Endothelial cell of hepatic sinusoid (primary cell): ENCODE measurements around the gene AUTS2.

Source experiments
- in situ Hi-C: cut with HindIII; loops from 2 replicates; pipeline ENCODE4 v1.10.0; 2017; ENCODE audit warnings: low sequenced_read_pairs

AUTS2 gene

DNA sequence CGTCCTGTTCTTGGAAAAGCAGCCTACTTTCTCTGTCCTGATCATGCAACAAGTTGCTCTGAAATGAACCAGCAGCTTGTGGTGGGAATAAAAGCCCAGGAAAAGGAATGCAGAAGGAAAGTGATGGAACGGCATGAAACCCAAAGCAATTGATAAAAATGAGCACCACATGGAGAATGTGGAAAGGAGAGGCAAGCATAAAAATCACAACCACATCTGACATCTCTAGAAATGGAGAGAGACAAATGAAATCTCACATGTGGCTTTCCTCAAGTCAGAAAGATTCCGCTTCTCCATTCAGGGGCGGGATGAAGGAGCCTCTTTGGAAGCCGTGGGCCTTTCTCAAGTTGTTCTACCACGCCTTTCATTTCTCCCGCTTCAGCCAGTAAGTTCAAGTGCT, 902.0 kb downstream of the AUTS2 start:
- in situ Hi-C loops = loop anchor here (5.0 kb wide), 1 partner anchor 62 kb away; no protein-coding TSS in a partner anchor

DNA sequence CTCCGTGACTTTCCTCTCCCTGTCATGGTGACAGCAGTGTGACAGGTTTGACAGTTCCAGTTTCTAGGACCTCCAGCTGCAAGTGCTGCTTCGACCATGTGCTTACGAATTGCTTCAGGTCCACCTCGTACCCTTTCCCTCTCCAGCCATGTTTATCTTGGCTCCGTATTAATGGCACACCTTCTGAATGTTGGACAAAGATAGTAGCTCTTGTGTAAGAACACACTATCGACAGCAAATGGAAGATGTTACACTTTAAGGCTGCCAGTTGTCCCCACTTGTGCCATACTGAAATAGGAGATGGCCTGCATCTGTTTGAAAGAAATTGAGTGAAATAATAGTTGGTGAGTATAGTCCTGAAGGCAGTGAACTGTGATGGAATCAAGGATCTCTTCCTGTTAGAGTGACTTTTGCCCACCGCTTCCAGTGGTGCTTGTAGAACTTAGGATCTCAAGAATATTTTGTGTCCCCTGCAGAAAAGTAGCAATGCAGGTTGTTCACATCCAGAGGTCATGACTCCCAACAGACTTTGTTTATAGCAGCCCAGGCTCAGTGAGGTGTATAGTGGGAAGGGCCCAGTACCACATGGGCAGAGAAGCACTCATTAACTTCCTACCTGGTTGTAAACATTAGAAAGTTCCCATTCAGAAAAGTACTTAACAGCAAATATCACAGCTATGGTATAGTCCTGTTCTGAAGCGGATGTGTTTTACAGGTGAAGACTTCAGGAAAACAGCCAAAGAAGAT, 904.0 kb downstream of the AUTS2 start:
- in situ Hi-C loops = loop anchor here (5.0 kb wide), 1 partner anchor 60 kb away; no protein-coding TSS in a partner anchor

DNA sequence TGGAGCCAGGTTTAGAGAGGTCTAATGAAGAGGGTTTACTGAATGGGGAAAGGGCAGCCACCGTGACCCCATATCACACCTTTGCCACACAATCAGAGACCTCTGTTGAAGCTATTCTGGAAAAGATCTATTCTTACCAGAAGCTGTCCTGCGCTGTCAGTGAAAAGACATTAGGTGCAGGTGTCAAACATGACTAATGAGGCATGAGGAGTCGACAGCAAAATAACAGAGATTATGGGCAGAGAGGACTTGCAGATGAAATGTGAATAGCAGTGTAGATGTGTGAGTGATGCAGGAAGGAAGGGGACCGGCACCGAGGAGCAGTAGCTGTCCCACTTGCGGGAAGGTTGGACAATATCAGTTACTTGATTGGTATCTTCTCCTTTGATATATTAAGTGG, 906.0 kb downstream of the AUTS2 start:
- in situ Hi-C loops = loop anchor here (5.0 kb wide), 1 partner anchor 58 kb away; no protein-coding TSS in a partner anchor

GRCh38 chr7:70505468-70505867, 907.2 kb downstream of the AUTS2 start:
- in situ Hi-C loops = no loop called here

GRCh38 chr7:70505886-70506285, 907.6 kb downstream of the AUTS2 start:
- in situ Hi-C loops = no loop called here

DNA sequence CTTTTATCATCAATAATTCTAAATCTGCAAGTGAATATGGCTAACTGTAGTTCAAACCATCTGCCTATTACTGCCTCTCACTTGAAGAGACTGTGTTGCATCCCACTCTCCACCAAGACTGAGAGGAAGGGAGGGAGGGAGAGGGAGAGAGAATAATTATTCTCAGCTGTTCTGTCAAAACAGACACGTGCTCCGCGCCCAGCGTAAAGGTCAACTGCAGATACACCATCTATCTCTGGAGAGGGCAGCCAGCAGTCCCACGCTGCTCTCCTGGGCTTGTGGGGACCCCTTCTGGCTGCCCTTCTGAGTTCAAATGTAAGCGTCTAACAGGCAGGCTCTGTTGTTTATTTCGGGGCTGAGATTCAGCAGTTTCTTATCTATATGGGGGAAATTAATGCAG, 908.2 kb downstream of the AUTS2 start:
- in situ Hi-C loops = no loop called here

DNA sequence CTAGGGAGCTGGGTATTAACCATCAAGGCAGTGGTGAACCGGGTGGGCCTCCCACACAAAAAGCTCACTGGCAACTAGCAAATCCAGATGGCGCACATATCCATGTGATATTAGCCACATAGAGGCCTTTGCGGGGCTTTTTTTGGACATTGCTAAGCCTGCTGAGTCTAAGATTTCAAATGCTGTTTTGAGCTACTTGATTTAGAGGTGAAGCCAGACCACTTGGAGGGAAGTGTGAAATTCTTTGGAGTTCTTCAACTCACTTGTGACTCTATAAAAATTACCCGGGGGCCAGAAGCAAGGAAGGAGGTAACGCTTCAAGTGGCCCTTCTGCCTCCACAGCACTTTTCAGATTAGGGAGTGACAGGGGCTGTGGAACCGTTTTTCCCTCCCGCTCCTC, 913.9 kb downstream of the AUTS2 start:
- in situ Hi-C loops = no loop called here

DNA sequence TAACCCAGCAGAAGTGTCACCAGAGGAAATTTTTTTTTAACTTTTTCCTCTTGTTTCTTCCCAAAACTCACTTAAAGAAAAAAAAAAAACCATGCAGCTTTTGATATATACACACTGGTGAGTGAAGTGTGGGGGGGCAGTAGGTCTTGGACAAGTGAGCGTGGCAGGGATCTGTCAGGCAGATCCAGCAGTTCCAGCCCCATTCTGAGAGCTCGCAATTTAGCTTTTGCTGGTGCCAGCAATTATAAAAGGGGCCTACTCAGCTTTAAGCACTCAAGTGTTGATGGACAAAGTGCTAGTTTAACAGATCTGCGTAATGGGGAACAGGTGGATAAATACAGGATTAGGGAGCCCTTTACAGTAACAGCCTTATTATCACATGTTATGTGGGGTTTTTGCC, 914.5 kb downstream of the AUTS2 start:
- in situ Hi-C loops = no loop called here

DNA sequence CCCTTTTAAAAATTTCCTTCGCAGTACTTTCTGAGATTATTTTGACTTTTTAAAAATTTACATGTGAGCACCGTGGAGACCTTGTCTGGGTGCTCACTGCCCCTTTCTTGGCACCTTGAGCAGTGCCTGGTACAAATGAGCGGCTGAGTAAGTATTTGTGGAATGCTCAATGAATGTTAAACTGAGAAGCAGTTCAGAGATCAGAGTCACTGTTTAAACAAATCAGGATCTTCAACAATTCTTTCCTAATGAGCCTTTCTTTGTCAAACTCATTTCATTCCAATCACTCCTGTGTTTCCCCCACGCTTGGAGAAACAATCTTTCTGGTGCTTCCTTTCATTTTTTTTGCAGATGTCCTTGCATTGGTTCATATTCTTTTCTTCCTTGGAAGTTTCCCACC, 922.3 kb downstream of the AUTS2 start:
- in situ Hi-C loops = no loop called here

DNA sequence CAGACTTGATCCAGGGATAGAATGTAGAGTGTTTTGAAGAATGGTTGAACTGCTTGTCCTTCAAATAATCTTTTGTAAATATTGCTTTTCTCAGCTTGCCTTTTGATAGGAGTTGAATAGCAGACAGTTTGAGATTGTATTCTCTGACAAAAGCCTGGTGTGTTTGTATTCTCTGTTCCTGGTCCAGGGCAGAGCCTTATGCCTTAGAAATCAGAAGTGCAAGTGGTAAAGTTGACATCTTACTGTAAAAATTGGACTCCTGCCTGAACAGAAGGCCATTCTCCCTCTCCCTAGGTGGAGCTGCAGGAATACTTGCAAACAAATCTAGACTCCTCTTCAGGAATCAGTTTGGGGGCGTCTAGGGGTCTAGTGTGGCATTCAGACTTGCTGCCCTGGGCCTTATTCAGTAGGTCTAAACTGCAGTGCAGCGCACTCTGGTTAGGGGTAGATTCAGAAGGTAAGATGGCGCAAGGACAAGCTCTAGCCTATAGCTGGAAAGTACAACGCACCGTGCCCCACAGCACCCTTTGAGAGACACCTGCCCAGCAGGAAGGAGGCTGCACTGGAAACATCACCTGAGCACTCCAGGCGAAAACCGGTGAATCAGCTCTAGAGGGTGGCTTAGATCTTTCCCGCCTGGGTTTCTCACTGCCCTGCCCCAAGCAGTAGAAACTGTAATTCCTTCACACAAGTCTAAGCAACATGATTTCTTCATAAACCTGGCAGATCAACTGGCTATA, 925.1 kb downstream of the AUTS2 start:
- in situ Hi-C loops = no loop called here

GRCh38 chr7:70523989-70524351, 925.7 kb downstream of the AUTS2 start:
- in situ Hi-C loops = no loop called here

GRCh38 chr7:70525991-70526390, 927.7 kb downstream of the AUTS2 start:
- in situ Hi-C loops = no loop called here

GRCh38 chr7:70527520-70528115, 929.3 kb downstream of the AUTS2 start:
- in situ Hi-C loops = no loop called here

GRCh38 chr7:70529436-70529835, 931.2 kb downstream of the AUTS2 start:
- in situ Hi-C loops = no loop called here

GRCh38 chr7:70529914-70530585, 931.8 kb downstream of the AUTS2 start:
- in situ Hi-C loops = loop anchor here (5.0 kb wide), 1 partner anchor 57 kb away; no protein-coding TSS in a partner anchor

DNA sequence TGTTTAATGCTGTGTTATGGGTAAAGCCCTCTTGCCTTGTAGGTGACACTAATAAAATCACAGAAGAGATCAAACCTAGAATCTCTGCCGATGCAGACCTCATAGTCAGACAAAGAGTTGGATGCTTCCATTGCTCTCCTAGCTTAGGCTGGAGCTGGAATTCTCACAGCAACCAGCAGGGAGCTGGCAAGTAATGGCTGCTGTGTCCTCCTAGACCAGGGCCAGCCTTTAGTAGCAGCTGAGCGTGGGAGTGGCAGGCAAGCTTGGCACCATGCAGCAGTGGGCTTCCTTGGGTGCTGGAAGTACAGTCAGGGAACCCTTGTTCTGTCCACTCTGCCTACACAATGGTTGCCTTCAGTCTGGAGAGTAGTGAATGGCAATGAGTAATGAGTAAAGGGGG, 935.3 kb downstream of the AUTS2 start:
- in situ Hi-C loops = loop anchor here (5.0 kb wide), 1 partner anchor 54 kb away; no protein-coding TSS in a partner anchor

- in situ Hi-C loops = no loop called here
Measured at GRCh38 chr7:70539205-70539604, 940.9 kb downstream of the AUTS2 start.

- in situ Hi-C loops = no loop called here
Measured at GRCh38 chr7:70539617-70540016, 941.3 kb downstream of the AUTS2 start.

GRCh38 chr7:70540641-70541040, 942.4 kb downstream of the AUTS2 start:
- in situ Hi-C loops = no loop called here

- in situ Hi-C loops = no loop called here
Measured at GRCh38 chr7:70542750-70543376, 944.6 kb downstream of the AUTS2 start.

DNA sequence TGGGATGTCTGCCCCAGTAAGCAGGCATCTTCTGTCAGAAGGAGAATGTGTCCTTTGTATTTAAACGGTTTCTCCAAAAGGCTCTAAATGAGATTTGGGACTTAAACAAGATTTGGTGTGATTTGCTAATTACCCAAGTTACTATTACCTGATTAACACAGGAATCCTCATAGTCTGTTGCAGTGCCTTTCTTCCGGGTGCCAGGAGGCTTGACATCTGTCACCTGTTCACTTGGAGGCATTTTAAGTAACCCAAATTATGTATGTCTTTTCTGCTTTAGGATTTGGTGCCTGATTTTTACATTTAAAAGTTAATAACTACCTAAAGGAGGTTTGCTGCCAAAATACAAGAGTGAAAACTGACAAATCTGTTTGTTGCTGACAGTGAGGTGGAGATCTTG, 945.7 kb downstream of the AUTS2 start:
- in situ Hi-C loops = no loop called here
